Endothelial cell of umbilical vein (primary cell): Measurements from ENCODE around the gene MAPK9. TPM values are rescaled to one million over a fixed set of nuclear protein-coding genes. Genes with fewer than 3 reads are reported as not detected.

ENCODE experiments used
- BruUV-seq: library from RNA; stranded (reverse); fragments of 400-500 nt; replicated peaks from 2 replicates; lab custom pipeline; 2021; lab: Mats Ljungman, UMichigan
- CTCF ChIA-PET: fragments of 300-600, 350-600 bp; sonication (Branson Sonifier 250); formaldehyde crosslinking; loops from one replicate; lab custom pipeline; 2021; ENCODE audit warnings: antibody characterized with exemption, inconsistent platforms; lab: Charles Lee
- POLR2A ChIA-PET: fragments of 300-600, 350-600 bp; sonication (Branson Sonifier 250); formaldehyde crosslinking; loops from one replicate; lab custom pipeline; 2021; ENCODE audit warnings: antibody characterized with exemption, inconsistent platforms; lab: Charles Lee
- DNase-seq: peaks from one replicate; pipeline ENCODE4 v3.0.0-alpha.2; 2011; ENCODE audit warnings: low read depth, low spot score
- FAIRE-seq: peaks from 2 replicates; lab custom pipeline; 2011; peaks lifted over from hg19 to GRCh38; lab: Jason Lieb, UNC
- H2AFZ ChIP-seq: 2 replicates; pipeline ENCODE4 v1.6.0; 2012; ENCODE audit warnings: low read depth, low read length, control low read depth, inconsistent platforms
- H3K27ac ChIP-seq: 2 replicates; pipeline ENCODE4 v1.5.1; 2011; ENCODE audit warnings: low read depth, mild to moderate bottlenecking, control low read depth, low read length, moderate library complexity; ENCODE audit not compliant: insufficient read depth
- H3K27me3 ChIP-seq, 2 experiments: 2 replicates each; pipeline versions ENCODE4 v1.6.0 to v1.6.1; 2011; ENCODE audit warnings: low read length in 2 of 2, mixed read lengths in 1 of 2; ENCODE audit not compliant: control insufficient read depth in 2 of 2, insufficient read depth in 2 of 2
- H3K36me3 ChIP-seq, 2 experiments: 2 replicates in 1 of 2; 3 replicates in 1 of 2; pipeline ENCODE4 v1.5.1; 2011; ENCODE audit warnings: low read length in 2 of 2, mild to moderate bottlenecking in 1 of 2, moderate library complexity in 1 of 2; ENCODE audit not compliant: control insufficient read depth in 2 of 2, insufficient read depth in 2 of 2; ENCODE audit errors: extremely low read depth in 1 of 2
- H3K4me1 ChIP-seq: 3 replicates; pipeline ENCODE4 v1.5.1; 2011; ENCODE audit warnings: mild to moderate bottlenecking, low read length; ENCODE audit not compliant: control insufficient read depth, insufficient read depth; ENCODE audit errors: extremely low read depth
- H3K4me2 ChIP-seq: 2 replicates; pipeline ENCODE4 v1.6.1; 2011; ENCODE audit warnings: low read length, control low read depth, mixed read lengths; ENCODE audit not compliant: insufficient read depth
- H3K4me3 ChIP-seq, 3 experiments: fragments of 200-600 bp in 1 of 3; sonication (generic), shearing (Covaris generic) in 1 of 3; replicated peaks in 1 of 3; 2 replicates each; pipeline ENCODE4 v1.5.1; 2011 to 2016; ENCODE audit warnings: control low read depth in 3 of 3, low read length in 3 of 3, mild to moderate bottlenecking in 2 of 3, inconsistent platforms in 1 of 3, low read depth in 1 of 3, moderate library complexity in 1 of 3; ENCODE audit not compliant: insufficient read depth in 1 of 3
- H3K79me2 ChIP-seq: 2 replicates; pipeline ENCODE4 v1.6.0; 2012; ENCODE audit warnings: low read length, inconsistent platforms; ENCODE audit not compliant: control insufficient read depth, insufficient read depth
- H3K9ac ChIP-seq: replicated peaks from 2 replicates; pipeline ENCODE3; 2011; ENCODE audit warnings: low read length, control low read depth; ENCODE audit not compliant: insufficient read depth; ENCODE audit errors: extremely low read depth
- H3K9me1 ChIP-seq: replicated peaks from 3 replicates; pipeline ENCODE4 v1.6.0; 2011; ENCODE audit warnings: mild to moderate bottlenecking, low read length; ENCODE audit not compliant: control insufficient read depth, insufficient read depth; ENCODE audit errors: extremely low read depth
- H3K9me3 ChIP-seq: replicated peaks from 2 replicates; pipeline ENCODE4 v1.5.1; 2012; ENCODE audit warnings: low read length, inconsistent platforms; ENCODE audit not compliant: control insufficient read depth, insufficient read depth
- H4K20me1 ChIP-seq: replicated peaks from 2 replicates; pipeline ENCODE3; 2011; ENCODE audit warnings: mild to moderate bottlenecking, low read length; ENCODE audit not compliant: control insufficient read depth, insufficient read depth; ENCODE audit errors: extremely low read depth
- EZH2 ChIP-seq: IDR thresholded peaks from 2 replicates; pipeline ENCODE4 v1.6.1; 2012; ENCODE audit warnings: borderline replicate concordance, low read depth, mild to moderate bottlenecking, moderate library complexity, low read length, inconsistent platforms; ENCODE audit not compliant: severe bottlenecking
- FOS ChIP-seq: IDR thresholded peaks from 2 replicates; pipeline ENCODE4 v1.6.1; 2011; ENCODE audit warnings: mild to moderate bottlenecking, low read length, moderate library complexity, borderline replicate concordance; ENCODE audit not compliant: insufficient read depth
- GATA2 ChIP-seq: IDR thresholded peaks from 2 replicates; pipeline ENCODE4 v1.7.0; 2011; ENCODE audit warnings: low read depth, mild to moderate bottlenecking, moderate library complexity, mixed read lengths, low read length; ENCODE audit not compliant: insufficient read length, insufficient read depth
- JUN ChIP-seq: IDR thresholded peaks from 2 replicates; pipeline ENCODE4 v1.6.1; 2011; ENCODE audit warnings: borderline replicate concordance, low read depth; ENCODE audit not compliant: insufficient read length, insufficient read depth
- MYC ChIP-seq: IDR thresholded peaks from one replicate; pipeline ENCODE4 v1.6.1; 2011; ENCODE audit warnings: mild to moderate bottlenecking, low read depth, low read length
- POLR2A ChIP-seq: IDR thresholded peaks from 2 replicates; pipeline ENCODE4 v1.6.1; 2012; ENCODE audit warnings: low read depth, mild to moderate bottlenecking, control low read depth, low read length
- POLR2AphosphoS5 ChIP-seq: IDR thresholded peaks from 2 replicates; pipeline ENCODE4 v1.6.1; 2012; ENCODE audit warnings: low read depth, mild to moderate bottlenecking, control low read depth, low read length, moderate library complexity; ENCODE audit not compliant: insufficient read depth
- dilution Hi-C: fragments of 300-500 bp; cut with MboI; formaldehyde crosslinking; loops from one replicate; pipeline ENCODE4 v1.15.0; 2019; ENCODE audit warnings: low sequenced_read_pairs; ENCODE audit not compliant: extremely low pct_ligation_motif_present
- intact Hi-C: fragments of 100-400 bp; cut with micrococcal nuclease; formaldehyde crosslinking; loops from one replicate; pipeline ENCODE4 v1.10.0; 2022
- polyA plus RNA-seq, 4 experiments: library from polyadenylated mRNA; depleted of rRNA in 3 of 4; stranded (reverse) in 3 of 4; unstranded in 1 of 4; fragments of >200 nt; gene quantifications; 2 replicates each; pipeline versions ENCODE4 v1.2.1 to v1.2.3, GENCODE V29; 2011 to 2012; ENCODE audit warnings: missing spikeins in 1 of 4
- total RNA-seq: library from RNA; stranded (reverse); gene quantifications from 2 replicates; pipeline ENCODE4 v1.2.3, GENCODE V29; 2021
- TF ChIP-seq, protein P1 (sequence below), 2 donors: IDR thresholded peaks; 1 replicate in 1 of 2; 2 replicates in 1 of 2; pipeline ENCODE4 v1.5.1; 2011; ENCODE audit warnings: low read length in 2 of 2, mild to moderate bottlenecking in 2 of 2, moderate library complexity in 2 of 2, control low read depth in 1 of 2, inconsistent platforms in 1 of 2, low read depth in 1 of 2; ENCODE audit not compliant: insufficient read depth in 1 of 2; ENCODE audit errors: extremely low read depth in 1 of 2
- TF ChIP-seq, protein P2 (sequence below): IDR thresholded peaks from 2 replicates; pipeline ENCODE4 v1.6.1; 2011; ENCODE audit not compliant: insufficient read depth, insufficient read length

Gene MAPK9
- total and polyA plus RNA-seq, 2 donors (not counting 3 experiments of a cell fraction or from before 2014, with no cell fraction given) = 24.6 to 34.8 TPM

GRCh38 chr5:180251887-180252286 lies 40.0 kb downstream of the MAPK9 start:
- H3K4me3 ChIP-seq = no peak overlapping the region
- TF ChIP-seq EZH2 (no peak), POLR2A (no peak), MYC (no peak), FOS (no peak), JUN (no peak), GATA2 (no peak), POLR2AphosphoS5 (no peak)
- TF ChIP-seq, protein P1, sequence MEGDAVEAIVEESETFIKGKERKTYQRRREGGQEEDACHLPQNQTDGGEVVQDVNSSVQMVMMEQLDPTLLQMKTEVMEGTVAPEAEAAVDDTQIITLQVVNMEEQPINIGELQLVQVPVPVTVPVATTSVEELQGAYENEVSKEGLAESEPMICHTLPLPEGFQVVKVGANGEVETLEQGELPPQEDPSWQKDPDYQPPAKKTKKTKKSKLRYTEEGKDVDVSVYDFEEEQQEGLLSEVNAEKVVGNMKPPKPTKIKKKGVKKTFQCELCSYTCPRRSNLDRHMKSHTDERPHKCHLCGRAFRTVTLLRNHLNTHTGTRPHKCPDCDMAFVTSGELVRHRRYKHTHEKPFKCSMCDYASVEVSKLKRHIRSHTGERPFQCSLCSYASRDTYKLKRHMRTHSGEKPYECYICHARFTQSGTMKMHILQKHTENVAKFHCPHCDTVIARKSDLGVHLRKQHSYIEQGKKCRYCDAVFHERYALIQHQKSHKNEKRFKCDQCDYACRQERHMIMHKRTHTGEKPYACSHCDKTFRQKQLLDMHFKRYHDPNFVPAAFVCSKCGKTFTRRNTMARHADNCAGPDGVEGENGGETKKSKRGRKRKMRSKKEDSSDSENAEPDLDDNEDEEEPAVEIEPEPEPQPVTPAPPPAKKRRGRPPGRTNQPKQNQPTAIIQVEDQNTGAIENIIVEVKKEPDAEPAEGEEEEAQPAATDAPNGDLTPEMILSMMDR (IDR thresholded peaks at IDR 0.05; ENCODE audit: extremely low read depth in 1 of 2, insufficient read depth in 1 of 2, low read depth in 1 of 2, low read length in 2 of 2) = no peak
- TF ChIP-seq, protein P2, sequence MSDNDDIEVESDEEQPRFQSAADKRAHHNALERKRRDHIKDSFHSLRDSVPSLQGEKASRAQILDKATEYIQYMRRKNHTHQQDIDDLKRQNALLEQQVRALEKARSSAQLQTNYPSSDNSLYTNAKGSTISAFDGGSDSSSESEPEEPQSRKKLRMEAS = no peak
- DNase-seq = no peak
- no peak overlapping the region for H2AFZ ChIP-seq
- H3K27ac ChIP-seq = no peak overlapping the region
- no peaks in the 10 kb centered on the region for H3K79me2 ChIP-seq
- POLR2A ChIA-PET = no interaction called here
- peaks cover 2% of the 10 kb centered on the region for H3K9me3 ChIP-seq
- dilution Hi-C loops (no loop called here), intact Hi-C loops (no loop called here)
- H3K4me2 ChIP-seq = no peak overlapping the region
- H3K4me1 ChIP-seq = no peaks in the 10 kb centered on the region
- CTCF ChIA-PET = no interaction called here
- no peaks in the 10 kb centered on the region for H4K20me1 ChIP-seq
- no peaks in the 10 kb centered on the region for H3K9me1 ChIP-seq
- no TSS peak for BruUV-seq
- H3K9ac ChIP-seq = no peak overlapping the region
- no peak for FAIRE-seq
- no peaks in the 10 kb centered on the region for H3K27me3 ChIP-seq
- H3K36me3 ChIP-seq = peaks cover 2 to 5% of the 10 kb centered on the region in 2 experiments
